ENCODE measurements around the gene QSOX1. TPM values are rescaled to one million over a fixed set of nuclear protein-coding genes. Genes with fewer than 3 reads are reported as not detected.

Gene QSOX1
- total RNA-seq, 1 experiment from 2014 or later = 12.1 TPM

GRCh38 chr1:180228648-180229482 lies 74.2 kb downstream of the QSOX1 start:
- Histone ChIP-seq H3K27me3 (replicated peaks; ENCODE audit: control insufficient read depth, insufficient read depth, low read length) (peaks cover 9% of the 10 kb centered on the region), H3K36me3 (ENCODE audit: control insufficient read depth, insufficient read depth, low read length) (no peaks in the 10 kb centered on the region), H3K4me1 (peaks cover 6% of the 10 kb centered on the region; the same call in 1 of the 2 replicates), H3K9me3 (no peaks in the 10 kb centered on the region), H3K4me3 (ENCODE audit: low read depth, low read length) (peak overlapping the region; percentile 60)
- CTCF ChIA-PET = no interaction called here
- intact Hi-C loops (cut with micrococcal nuclease; ENCODE audit: unreplicated experiment) = no loop called here
- Mint-ChIP-seq H3K4me3 (ENCODE audit: unreplicated experiment) (peak overlapping the region; percentile 79), H3K27me3 (ENCODE audit: insufficient read depth, unreplicated experiment) (peaks cover 23% of the 10 kb centered on the region), H3K27ac (ENCODE audit: unreplicated experiment) (no peak overlapping the region), H3K4me1 (ENCODE audit: low read depth, unreplicated experiment) (no peaks in the 10 kb centered on the region), H3K36me3 (ENCODE audit: insufficient read depth, unreplicated experiment) (no peaks in the 10 kb centered on the region), H3K9me3 (ENCODE audit: unreplicated experiment) (no peaks in the 10 kb centered on the region)
- no peak for TF ChIP-seq CTCF (IDR thresholded peaks at IDR 0.05; ENCODE audit: insufficient read depth in 1 of 2, low read depth in 1 of 2, low read length in 1 of 2, severe bottlenecking in 1 of 2, unreplicated experiment in 1 of 2)
- POLR2A ChIA-PET = no interaction called here
- DNase-seq = peak in 1 of 2 experiments; percentile 26
- no TSS peak for BruUV-seq (replicated peaks)

DNA sequence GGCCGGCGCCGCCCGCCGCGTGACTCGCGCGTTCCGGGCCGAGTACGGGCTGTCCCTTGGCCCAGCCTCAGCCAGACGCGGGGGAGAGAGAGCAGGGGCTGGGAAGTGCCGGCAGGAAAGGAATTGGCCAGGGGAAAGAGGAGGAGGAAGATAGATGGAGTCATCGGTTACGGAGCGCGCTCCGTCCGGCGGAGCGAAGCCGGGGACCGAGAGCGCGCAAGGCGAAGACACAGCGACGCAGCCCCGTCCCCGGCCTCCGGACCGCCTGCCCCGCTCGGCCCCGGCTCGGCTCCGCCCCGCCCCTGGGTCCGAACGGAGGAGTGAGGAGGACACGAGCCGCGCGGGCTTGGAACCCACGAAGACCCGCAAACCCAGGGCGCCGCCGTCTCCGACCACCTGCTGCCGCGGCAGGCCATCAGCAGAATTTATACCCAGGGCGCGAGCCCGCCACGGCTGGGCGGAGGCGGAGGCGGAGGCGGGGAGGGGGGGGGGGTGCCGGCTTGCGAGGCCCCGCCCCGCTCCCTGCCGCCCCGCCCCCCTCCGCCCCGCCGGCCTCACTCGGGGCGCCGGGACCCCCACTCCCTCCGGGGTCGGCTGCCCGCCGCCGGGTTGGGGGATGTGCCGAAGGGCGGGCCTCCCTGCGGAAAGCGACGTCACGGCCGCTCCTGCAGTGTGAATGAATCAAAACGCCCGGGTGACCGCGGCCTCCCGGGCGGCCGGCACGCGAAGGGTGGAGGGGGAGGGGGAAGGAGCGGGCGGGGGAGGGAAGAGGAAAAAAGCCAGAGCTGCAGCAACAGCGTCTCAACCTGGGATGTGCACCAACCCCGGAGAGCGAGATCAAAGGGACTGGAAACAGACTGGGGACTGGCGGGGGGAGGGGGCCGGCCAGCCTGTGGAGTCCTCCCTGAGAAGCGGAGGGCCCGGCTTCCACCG lies 75.1 kb downstream of the QSOX1 start, which contains the start of gene LHX4:
Gene LHX4 (plus strand): TSS at position 782 of the 933 bp plus-strand sequence. CDS start 266 bp downstream, outside the sequence.
- Mint-ChIP-seq H3K27me3 (ENCODE audit: insufficient read depth, unreplicated experiment) (peaks cover 22% of the 10 kb centered on the region), H3K9me3 (ENCODE audit: unreplicated experiment) (no peaks in the 10 kb centered on the region), H3K36me3 (ENCODE audit: insufficient read depth, unreplicated experiment) (no peaks in the 10 kb centered on the region), H3K4me3 (ENCODE audit: unreplicated experiment) (peak within 1 kb of the TSS; percentile 79), H3K4me1 (ENCODE audit: low read depth, unreplicated experiment) (no peaks in the 10 kb centered on the region), H3K27ac (ENCODE audit: unreplicated experiment) (no peak within 1 kb of the TSS)
- Histone ChIP-seq H3K4me3 (ENCODE audit: low read depth, low read length) (peak within 1 kb of the TSS; percentile 60), H3K9me3 (no peaks in the 10 kb centered on the region), H3K4me1 (peaks cover 6% of the 10 kb centered on the region; the same call in 1 of the 2 replicates), H3K27me3 (replicated peaks; ENCODE audit: control insufficient read depth, insufficient read depth, low read length) (peaks cover 12% of the 10 kb centered on the region), H3K36me3 (ENCODE audit: control insufficient read depth, insufficient read depth, low read length) (no peaks in the 10 kb centered on the region)
- BruUV-seq (replicated peaks) = no TSS peak
- DNase-seq = peak; percentile 55 to 66
- no peak for TF ChIP-seq CTCF (IDR thresholded peaks at IDR 0.05; ENCODE audit: insufficient read depth in 1 of 2, low read depth in 1 of 2, low read length in 1 of 2, severe bottlenecking in 1 of 2, unreplicated experiment in 1 of 2)
- ChIA-PET POLR2A (interaction anchor here (0.6 kb wide), 1 partner anchor 22 kb away, joined by 3 read pairs; no protein-coding TSS in a partner anchor), CTCF (interaction anchor here (2.6 kb wide), 1 partner anchor 42 kb away, joined by 12 read pairs; no protein-coding TSS in a partner anchor)
- intact Hi-C loops (cut with micrococcal nuclease; ENCODE audit: unreplicated experiment) = loop anchor here (5.0 kb wide), 1 partner anchor 42 kb away; no protein-coding TSS in a partner anchor

DNA sequence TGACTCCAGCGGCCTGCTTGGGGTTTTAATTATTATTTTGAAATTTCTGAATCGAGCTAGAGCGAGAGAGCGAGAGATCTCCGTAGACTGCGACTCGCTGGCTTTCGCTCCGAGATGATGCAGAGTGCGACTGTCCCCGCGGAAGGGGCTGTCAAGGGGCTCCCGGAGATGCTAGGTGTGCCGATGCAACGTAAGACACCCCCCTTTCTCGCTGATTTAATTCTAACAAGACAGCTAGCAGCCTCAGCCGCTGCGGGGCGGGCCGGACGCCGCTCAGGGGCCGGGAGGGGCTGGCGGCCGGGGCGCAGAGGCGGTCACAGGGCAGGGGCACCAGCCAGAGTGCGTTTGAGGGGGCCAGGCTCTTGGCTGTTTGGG lies 75.7 kb downstream of the QSOX1 start:
- intact Hi-C loops (cut with micrococcal nuclease; ENCODE audit: unreplicated experiment) = loop anchor here (5.0 kb wide), 1 partner anchor 43 kb away; no protein-coding TSS in a partner anchor
- TF ChIP-seq CTCF (IDR thresholded peaks at IDR 0.05; ENCODE audit: insufficient read depth in 1 of 2, low read depth in 1 of 2, low read length in 1 of 2, severe bottlenecking in 1 of 2, unreplicated experiment in 1 of 2) = no peak
- Histone ChIP-seq H3K4me3 (ENCODE audit: low read depth, low read length) (peak overlapping the region; percentile 60), H3K27me3 (replicated peaks; ENCODE audit: control insufficient read depth, insufficient read depth, low read length) (peaks cover 12% of the 10 kb centered on the region), H3K9me3 (no peaks in the 10 kb centered on the region), H3K36me3 (ENCODE audit: control insufficient read depth, insufficient read depth, low read length) (no peaks in the 10 kb centered on the region), H3K4me1 (peaks cover 6% of the 10 kb centered on the region; the same call in 1 of the 2 replicates)
- H3K36me3 Mint-ChIP-seq (ENCODE audit: insufficient read depth, unreplicated experiment) = no peaks in the 10 kb centered on the region
- H3K4me1 Mint-ChIP-seq (ENCODE audit: low read depth, unreplicated experiment) = no peaks in the 10 kb centered on the region
- no peak for DNase-seq
- H3K9me3 Mint-ChIP-seq (ENCODE audit: unreplicated experiment) = no peaks in the 10 kb centered on the region
- ChIA-PET CTCF (interaction anchor here (2.6 kb wide), 1 partner anchor 42 kb away, joined by 12 read pairs; no protein-coding TSS in a partner anchor), POLR2A (interaction anchor here (0.6 kb wide), 1 partner anchor 21 kb away, joined by 3 read pairs; no protein-coding TSS in a partner anchor)
- peak overlapping the region; percentile 79 for H3K4me3 Mint-ChIP-seq (ENCODE audit: unreplicated experiment)
- H3K27ac Mint-ChIP-seq (ENCODE audit: unreplicated experiment) = no peak overlapping the region
- no TSS peak for BruUV-seq (replicated peaks)
- peaks cover 17% of the 10 kb centered on the region for H3K27me3 Mint-ChIP-seq (ENCODE audit: insufficient read depth, unreplicated experiment)
